Ishikawa (cell line): Measurements from ENCODE around the gene SLC47A1.

Experiments used
- CREB1 ChIP-seq: IDR thresholded peaks from 2 replicates; pipeline ENCODE4 v1.6.1; 2012; ENCODE audit warnings: low read depth
- EP300 ChIP-seq: IDR thresholded peaks from 2 replicates; pipeline ENCODE4 v1.6.1; 2012; ENCODE audit warnings: borderline replicate concordance
- FOXM1 ChIP-seq: IDR thresholded peaks from 2 replicates; pipeline ENCODE4 v1.6.1; 2012; ENCODE audit warnings: low read depth, borderline replicate concordance
- NFIC ChIP-seq: IDR thresholded peaks from 2 replicates; pipeline ENCODE4 v1.6.1; 2012
- RAD21 ChIP-seq: IDR thresholded peaks from 2 replicates; pipeline ENCODE4 v1.6.1; 2012; ENCODE audit warnings: low read depth
- TAF1 ChIP-seq: IDR thresholded peaks from 2 replicates; pipeline ENCODE4 v1.6.1; 2012; ENCODE audit warnings: low read depth, mild to moderate bottlenecking
- TCF12 ChIP-seq: IDR thresholded peaks from 2 replicates; pipeline ENCODE4 v1.6.1; 2012; ENCODE audit warnings: low read depth
- ZBTB7A ChIP-seq: IDR thresholded peaks from 2 replicates; pipeline ENCODE4 v1.6.1; 2012; ENCODE audit warnings: low read depth
- TF ChIP-seq, protein P1 (sequence below): IDR thresholded peaks from 2 replicates; pipeline ENCODE4 v1.6.1; 2012

DNA sequence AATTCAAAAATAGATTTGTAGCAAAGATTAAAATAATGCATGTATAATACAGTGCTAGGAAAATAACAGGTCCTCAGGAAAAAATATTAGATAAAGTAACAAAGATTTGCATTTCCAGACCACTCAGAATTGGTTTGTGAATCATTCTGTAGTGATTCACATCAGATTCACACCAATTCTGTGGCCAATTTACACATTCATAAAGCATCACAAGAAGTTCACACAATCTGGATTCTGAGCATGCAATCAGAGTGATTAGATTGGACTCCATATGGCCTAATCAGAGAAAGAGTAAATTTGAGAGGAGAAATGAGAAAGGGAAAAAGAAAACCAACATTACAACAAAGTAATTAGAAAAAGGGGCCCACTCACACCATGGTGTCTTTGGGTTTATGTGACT, 36.0 kb upstream of the SLC47A1 start:
- no peak for TF ChIP-seq ZBTB7A
- TF ChIP-seq TCF12, result no peak
- no peak for TF ChIP-seq EP300
- TF ChIP-seq CREB1, result no peak
- no peak for TF ChIP-seq TAF1
- TF ChIP-seq RAD21, result no peak
- TF ChIP-seq, protein P1, sequence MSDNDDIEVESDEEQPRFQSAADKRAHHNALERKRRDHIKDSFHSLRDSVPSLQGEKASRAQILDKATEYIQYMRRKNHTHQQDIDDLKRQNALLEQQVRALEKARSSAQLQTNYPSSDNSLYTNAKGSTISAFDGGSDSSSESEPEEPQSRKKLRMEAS, result no peak
- TF ChIP-seq NFIC, result no peak
- no peak for TF ChIP-seq FOXM1
